GM21360 (cell line): ENCODE measurements around the gene BICDL1.
A peak's percentile ranks its signal among the peaks of the same experiment; 100 is the strongest.

Experiments used
- ATAC-seq: cut with Tn5 transposase; IDR thresholded peaks from one replicate; pipeline ENCODE4 v1.9.1; 2021; ENCODE audit warnings: mild to moderate bottlenecking, moderate library complexity; ENCODE audit not compliant: unreplicated experiment

Gene BICDL1

DNA sequence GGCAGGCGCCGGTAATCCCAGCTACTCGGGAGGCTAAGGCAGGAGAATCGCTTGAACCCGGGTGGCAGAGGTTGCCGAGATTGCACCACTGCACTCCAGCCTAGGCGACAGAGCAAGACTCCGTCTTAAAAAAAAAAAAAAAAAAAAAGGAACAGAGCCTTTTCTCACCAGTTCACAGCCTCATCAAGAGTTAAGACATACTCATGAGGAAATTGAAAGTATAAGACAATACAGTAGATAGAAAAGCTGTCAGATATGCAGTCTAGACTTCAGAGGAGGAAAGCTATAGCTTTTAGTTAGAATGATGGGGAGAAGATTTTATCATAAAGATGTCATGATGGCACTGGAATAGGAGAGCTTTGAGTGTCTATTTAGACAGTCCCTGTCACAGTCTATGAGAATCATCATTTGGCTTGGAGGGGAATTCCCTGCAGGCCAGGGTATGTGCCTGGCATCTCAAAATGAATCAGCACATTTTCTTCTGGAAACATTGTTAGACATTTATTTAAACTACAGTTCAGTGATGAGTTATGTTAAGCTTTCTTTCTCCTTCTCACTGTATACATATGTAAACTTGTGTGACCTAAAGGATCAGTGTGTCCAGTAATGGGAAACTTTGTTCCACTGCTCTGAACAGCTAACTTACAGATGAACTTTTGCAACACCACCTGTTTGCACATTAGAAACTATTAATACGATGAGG lies 130.4 kb downstream of the BICDL1 start:
- ATAC-seq, result peak; percentile 28

- ATAC-seq, result no peak
Observed at GRCh38 chr12:120121343-120121742, 132.3 kb downstream of the BICDL1 start.

DNA sequence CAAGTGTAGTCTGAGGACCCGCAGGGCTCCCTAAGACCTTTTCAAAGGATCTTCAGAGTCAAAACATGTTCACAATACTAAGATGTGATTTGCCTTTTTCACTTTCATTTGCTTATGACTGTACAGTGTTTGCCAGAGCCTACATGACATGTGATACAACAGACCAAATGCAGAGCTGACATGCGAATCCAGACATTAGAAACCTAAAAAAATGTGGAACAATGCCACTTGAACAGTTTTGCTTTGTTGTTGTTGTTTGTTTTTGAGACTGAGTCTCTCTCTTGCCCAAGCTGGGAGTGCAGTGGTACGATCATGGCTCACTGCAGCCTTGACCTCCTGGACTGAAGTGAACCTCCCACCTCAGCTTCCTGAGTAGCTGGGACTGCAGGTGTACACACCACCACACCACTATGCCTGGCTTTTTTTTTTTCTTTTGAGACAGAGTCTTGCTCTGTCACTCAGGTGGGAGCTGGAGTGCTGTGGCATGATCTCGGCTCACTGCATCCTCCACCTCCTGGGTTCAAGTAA lies 132.8 kb downstream of the BICDL1 start:
- ATAC-seq, result peak; percentile 34

DNA sequence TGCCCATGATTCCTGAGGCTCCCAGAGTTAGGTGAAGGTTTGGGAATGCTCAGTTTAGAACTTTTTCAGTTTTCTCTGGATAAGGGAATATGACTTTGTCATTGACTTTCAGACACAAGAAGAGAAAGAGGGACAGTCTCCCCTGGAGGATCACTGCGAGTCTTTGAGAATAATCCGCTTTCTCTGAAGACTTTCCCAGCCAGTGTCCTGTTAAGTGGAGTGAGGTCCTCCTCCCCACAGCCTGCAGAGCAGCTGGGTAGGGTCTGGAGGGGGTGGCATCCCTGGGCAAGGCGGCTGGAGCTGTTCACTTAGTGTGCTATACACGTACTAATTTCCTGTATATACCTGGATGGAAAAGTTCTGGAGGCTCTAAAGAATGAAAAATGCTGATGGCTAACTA lies 136.0 kb downstream of the BICDL1 start:
- ATAC-seq, result no peak

GRCh38 chr12:120125792-120126634 lies 137.0 kb downstream of the BICDL1 start:
- no peak for ATAC-seq

- no peak for ATAC-seq
Observed at GRCh38 chr12:120126635-120127005, 137.6 kb downstream of the BICDL1 start.

DNA sequence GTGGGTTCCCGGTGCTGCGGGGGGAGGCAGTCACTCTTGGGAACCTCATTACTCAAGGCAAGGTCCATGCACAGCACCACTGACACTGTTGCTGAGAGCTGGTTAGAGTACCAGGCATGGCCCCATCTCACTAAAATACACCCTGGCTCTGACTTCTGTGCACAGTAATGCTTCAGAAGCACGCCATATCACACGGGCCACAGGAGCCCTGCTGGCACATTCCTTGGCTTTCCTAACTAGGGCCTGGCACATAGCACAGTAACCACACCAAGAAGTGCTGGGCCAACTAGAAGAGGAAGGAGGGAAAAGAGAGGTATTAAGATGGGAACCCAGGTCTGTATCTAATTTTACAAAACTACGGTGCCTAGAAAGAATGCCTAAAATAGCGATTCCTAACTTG lies 141.0 kb downstream of the BICDL1 start:
- no peak for ATAC-seq

DNA sequence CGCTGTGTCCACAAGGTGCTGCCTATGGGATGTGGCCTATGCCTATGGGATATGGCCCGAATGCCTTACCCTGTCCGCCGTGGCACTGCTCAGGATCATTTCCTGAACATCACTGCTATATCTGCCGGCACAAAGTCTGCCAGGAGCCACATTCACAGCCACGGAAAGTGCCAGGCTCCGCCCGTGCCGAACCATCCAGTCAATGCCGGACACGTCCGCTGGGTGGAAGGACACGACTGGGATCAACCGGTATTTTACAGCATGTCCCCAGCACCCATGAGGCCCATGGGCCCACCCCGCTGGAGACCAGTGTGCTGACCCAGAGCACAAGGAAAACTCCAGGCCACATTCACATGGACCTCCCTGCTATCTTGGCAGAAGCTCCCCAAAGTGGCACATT lies 142.1 kb downstream of the BICDL1 start:
- no peak for ATAC-seq

- no peak for ATAC-seq
Observed at GRCh38 chr12:120132054-120132836, 143.2 kb downstream of the BICDL1 start.

- peak; percentile 85 for ATAC-seq
Observed at GRCh38 chr12:120132863-120133385, 143.9 kb downstream of the BICDL1 start.

DNA sequence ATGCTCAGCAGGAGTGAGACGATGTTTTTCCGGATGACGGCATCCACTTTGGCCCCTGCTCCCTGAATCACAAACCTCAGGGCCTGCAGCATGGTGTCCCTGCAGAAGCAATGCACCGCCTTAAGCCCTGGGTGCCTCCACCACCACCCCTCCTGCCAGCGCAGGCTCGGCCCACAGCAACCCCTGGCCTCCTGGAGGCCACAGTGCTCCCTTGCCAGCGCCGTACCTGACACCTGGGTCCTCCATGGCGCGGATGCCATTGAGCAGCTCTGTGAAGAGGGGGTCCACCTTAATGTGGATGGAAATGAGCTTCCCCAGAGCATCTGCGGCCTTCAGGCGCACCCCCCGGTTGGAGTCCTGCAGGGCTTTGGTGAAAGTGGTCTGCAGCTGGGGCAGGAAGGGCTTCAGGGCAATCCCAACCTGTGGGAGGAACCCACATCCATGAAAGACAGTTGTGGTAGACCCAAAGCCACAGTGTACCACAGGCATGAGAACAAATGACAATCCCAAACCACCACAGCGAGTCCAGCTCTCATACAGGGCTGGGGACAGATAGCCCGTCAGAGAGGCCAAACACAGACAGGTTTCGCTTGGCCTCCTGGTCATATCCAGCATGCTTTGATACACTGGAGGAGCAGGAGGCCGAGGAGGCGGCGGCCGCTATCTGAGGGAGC lies 145.4 kb downstream of the BICDL1 start:
- ATAC-seq, result no peak

DNA sequence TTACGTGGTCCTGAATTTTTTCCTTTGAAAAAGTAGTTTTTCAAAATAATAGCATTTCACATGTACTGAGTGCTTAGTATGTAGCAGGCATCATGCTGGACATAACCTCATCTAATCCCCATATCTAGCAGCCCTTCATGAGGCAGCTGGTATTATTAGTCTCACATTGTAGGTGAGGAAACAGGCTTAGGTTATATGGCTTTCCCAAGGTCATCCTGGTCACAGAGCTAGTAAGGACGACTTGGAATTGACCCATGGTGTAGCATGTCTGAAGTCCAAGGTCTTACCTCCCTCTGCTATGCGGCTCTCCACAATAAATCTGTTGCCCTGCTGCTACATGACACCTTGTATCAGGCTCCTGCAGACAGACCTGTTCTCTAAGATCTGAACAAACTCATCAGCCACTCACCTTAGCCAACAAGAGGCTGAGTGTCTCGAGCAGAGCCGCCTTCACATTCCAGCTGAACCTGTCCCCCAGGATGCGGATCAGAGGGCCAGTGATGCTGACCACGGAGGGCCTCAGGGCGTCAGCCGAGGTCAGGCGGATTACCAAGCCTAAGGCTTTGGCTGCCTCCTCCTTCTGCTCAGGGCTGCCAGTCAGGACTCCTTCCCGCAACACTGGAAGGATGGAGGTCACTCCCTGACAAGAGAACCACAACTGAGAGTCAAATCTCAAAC lies 147.2 kb downstream of the BICDL1 start:
- ATAC-seq, result no peak

- no peak for ATAC-seq
Observed at GRCh38 chr12:120137833-120138232, 148.8 kb downstream of the BICDL1 start.

GRCh38 chr12:120138366-120138765 lies 149.3 kb downstream of the BICDL1 start:
- ATAC-seq, result no peak

DNA sequence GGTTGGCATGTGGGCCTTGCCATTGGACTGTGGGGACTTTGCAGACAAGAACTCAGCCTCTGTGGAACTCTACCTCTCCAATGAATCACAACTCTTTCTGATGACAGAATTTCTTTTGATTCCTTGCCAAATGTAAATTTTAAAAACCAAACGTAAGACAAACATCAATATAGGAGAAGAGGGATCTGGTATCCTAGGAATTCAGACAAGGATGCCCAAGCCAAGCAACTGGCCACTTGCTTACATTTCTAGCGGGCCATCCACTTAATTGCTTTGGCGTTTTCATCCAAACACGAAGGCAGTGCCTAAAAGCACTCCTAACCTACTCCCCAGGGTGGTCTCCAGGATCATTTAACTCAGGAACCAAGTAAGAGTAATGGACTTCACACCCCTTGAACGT lies 150.9 kb downstream of the BICDL1 start:
- no peak for ATAC-seq

GRCh38 chr12:120140603-120141002 lies 151.6 kb downstream of the BICDL1 start:
- ATAC-seq, result no peak

DNA sequence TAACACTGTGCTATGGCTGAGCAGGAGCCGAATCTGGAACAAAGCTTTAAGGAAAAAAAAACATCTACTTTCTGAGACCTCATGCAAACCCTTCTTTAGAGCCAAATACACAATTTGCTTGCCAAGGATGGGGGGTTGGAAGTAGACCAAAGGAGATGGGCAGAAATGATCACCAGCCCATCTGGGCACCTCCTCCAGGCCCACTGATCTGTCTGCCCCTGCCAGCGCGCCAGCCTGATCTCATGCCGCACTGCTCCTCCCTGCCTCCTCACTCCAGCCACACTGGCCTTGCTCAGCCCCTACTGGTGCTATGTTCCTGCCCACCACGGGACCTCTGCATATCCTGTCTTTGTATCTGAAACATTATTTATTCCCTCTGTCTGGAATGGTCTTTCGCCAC lies 152.3 kb downstream of the BICDL1 start:
- no peak for ATAC-seq

GRCh38 chr12:120142231-120142877 lies 153.3 kb downstream of the BICDL1 start:
- ATAC-seq, result no peak
